Esophagus (tissue), 2 donors: Measurements from ENCODE around the gene TRAK1. TPM values are rescaled to one million over a fixed set of nuclear protein-coding genes. Genes with fewer than 3 reads are reported as not detected.

ENCODE experiments used
- H3K27ac ChIP-seq, 2 donors: one replicate each; pipeline ENCODE4 v1.5.1; 2013; ENCODE audit warnings: low read depth in 2 of 2, mild to moderate bottlenecking in 2 of 2, inconsistent platforms in 1 of 2, low read length in 1 of 2, moderate library complexity in 1 of 2
- H3K27me3 ChIP-seq, 2 donors: one replicate each; pipeline ENCODE4 v1.6.1; 2013; ENCODE audit warnings: low read length in 2 of 2, control low read depth in 1 of 2, mild to moderate bottlenecking in 1 of 2; ENCODE audit not compliant: insufficient read depth in 2 of 2, control insufficient read depth in 1 of 2
- H3K36me3 ChIP-seq, 2 donors: one replicate each; pipeline ENCODE4 v1.6.1; 2013; ENCODE audit warnings: low read length in 1 of 2; ENCODE audit not compliant: control insufficient read depth in 2 of 2, insufficient read depth in 2 of 2
- H3K4me1 ChIP-seq, 2 donors: one replicate each; pipeline ENCODE4 v1.6.1; 2013; ENCODE audit warnings: low read length in 1 of 2; ENCODE audit not compliant: control insufficient read depth in 2 of 2, insufficient read depth in 2 of 2
- H3K4me3 ChIP-seq, 2 donors: one replicate each; pipeline ENCODE4 v1.5.1; 2013; ENCODE audit warnings: low read length in 2 of 2, mild to moderate bottlenecking in 2 of 2, low read depth in 1 of 2, moderate library complexity in 1 of 2
- H3K9me3 ChIP-seq, 2 donors: one replicate each; pipeline ENCODE4 v1.6.1; 2013; ENCODE audit warnings: mild to moderate bottlenecking in 2 of 2, low read depth in 1 of 2, low read length in 1 of 2, moderate library complexity in 1 of 2; ENCODE audit not compliant: control insufficient read depth in 2 of 2, insufficient read depth in 1 of 2
- whole genome bisulfite sequencing, 2 donors: extraction: QIAGEN DNeasy Blood & Tissue Kit; methylation state at CpG; one replicate each; pipeline ENCODE4 v1.1.7; 2013; 5-methylcytosine and 5-hydroxymethylcytosine counted together
- polyA plus RNA-seq, 2 donors: library from polyadenylated mRNA; stranded (reverse); fragments of 200-250 nt; gene quantifications; one replicate each; pipeline ENCODE4 v1.2.3, GENCODE V29; 2013
- donor health status: healthy with polysubstance abuse.
- donor health status: Bipolar disorder and iron deficiency.

The TRAK1 gene
- polyA plus RNA-seq, 2 donors, result 12.2 to 21.4 TPM

DNA sequence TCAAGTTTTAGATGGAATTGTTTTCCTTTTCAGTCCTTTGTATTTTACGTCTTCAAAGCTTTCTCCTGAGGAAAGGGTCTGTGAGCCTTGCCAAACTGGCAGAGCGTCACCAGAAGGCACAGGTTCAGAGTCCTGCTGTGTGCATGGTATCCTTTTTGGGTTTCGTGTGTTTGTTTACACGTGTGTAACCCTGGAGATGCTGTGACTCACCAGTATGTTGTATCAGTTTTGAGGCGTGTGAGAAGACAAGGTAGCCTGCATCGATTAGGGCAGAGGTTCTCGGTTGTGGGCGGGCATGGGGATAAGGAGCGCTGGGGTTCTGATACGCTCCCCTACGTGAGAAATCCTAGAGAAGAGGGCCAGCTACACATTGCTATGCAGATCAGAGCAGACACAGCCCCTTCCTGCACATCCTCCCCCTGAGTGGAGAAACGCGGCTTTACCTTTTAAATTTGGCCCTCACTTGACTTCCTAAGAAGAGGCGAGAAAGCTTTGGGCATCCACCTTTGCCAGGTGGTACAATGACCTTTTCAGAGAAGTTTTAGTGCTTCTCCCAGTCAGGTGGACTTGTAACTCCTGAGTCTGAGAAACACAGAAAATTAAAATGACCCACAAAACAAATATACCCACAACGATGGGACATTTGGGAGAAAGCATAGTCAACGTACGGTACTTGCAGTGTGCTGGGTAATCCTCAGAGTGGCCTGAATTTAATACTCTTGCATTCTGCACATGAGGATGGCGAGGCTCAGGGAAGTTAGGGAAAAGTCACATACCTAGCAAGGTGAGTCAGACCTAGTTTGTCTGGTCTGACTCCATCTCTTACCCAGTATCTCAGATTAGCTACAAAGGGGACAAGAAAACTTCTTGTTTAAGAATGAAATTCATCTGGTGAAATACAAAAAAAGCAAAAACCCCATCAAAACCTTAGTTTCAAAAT lies 38.1 kb downstream of the TRAK1 start:
- 44 to 49% methylated on average over 18 of the region's 18 CpGs for WGBS, 2 donors
- peak overlapping the region; percentile 83 to 89 for H3K27ac ChIP-seq
- no peaks in the 10 kb centered on the region for H3K27me3 ChIP-seq

DNA sequence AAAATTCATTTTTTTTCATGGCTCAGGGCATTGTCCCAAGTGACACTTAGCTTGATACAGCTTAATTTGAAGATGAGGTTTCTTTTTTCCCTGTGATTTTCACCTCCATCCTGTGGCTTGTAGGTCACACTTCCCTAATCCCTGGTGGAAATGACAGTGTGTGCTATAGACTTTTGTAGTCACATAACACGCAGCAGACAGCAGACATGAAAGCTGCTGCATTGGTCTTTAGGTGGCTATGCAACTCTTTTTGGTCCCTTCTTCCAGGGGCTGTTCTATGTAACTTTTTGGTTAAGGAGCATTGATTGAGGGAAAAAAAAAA lies 38.8 kb downstream of the TRAK1 start:
- Histone ChIP-seq H3K27me3 (no peaks in the 10 kb centered on the region), H3K36me3 (peaks cover 2 to 5% of the 10 kb centered on the region in 2 donors), H3K4me1 (peaks cover 0 to 4% of the 10 kb centered on the region in 2 donors), H3K4me3 (no peak overlapping the region), H3K27ac (peak overlapping the region; percentile 48 to 63), H3K9me3 (no peaks in the 10 kb centered on the region)
- 68 to 90% methylated on average over 1 of the region's 1 CpG for WGBS, 2 donors

More for the DNA sequence above, 38.1 kb downstream of the TRAK1 start:
- peaks cover 0 to 2% of the 10 kb centered on the region in 2 donors for H3K4me1 ChIP-seq
- no peak overlapping the region for H3K4me3 ChIP-seq
- H3K36me3 ChIP-seq, result peaks cover 2 to 5% of the 10 kb centered on the region in 2 donors
- H3K9me3 ChIP-seq, result no peaks in the 10 kb centered on the region

DNA sequence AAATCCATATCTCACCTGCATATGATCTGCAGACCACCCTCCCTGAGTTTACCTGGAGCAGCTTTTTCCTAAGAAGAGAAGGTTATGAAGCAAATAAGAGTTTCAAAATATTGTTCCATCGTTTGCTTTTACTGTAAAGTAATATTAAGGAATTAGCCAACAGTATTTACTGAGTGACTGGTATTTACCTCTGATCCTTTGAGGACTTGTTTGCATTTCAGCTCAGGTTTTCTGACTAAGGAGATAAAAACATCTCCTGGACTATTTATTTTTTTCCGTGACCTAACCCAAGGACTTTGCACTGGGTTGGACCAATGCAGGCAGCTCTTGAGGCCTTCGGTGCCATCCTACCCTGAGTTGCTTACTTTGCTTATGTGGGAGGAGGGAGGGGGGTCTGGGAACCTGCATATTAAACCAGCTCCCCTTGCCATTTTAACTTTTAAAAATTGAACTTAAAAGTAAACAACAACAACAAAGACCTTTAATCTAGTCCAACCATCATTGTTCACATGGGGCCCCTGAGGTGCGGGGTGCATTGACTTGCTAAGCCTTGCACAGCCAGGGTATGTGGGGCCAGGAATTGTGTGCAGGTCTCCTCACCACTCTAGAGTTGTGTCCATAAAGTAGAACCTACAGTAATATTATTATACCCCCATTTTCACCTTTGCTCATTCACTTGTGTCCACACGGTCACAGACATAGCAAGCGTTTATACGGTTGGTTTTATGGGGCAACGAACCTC lies 39.3 kb downstream of the TRAK1 start:
- Histone ChIP-seq H3K36me3 (peaks cover 2 to 5% of the 10 kb centered on the region in 2 donors), H3K4me1 (peaks cover 0 to 4% of the 10 kb centered on the region in 2 donors), H3K27ac (peak overlapping the region in 1 of 2 donors; percentile 63), H3K9me3 (no peaks in the 10 kb centered on the region), H3K4me3 (no peak overlapping the region), H3K27me3 (no peaks in the 10 kb centered on the region)
- WGBS, 2 donors, result 81 to 89% methylated on average over 8 of the region's 8 CpGs

DNA sequence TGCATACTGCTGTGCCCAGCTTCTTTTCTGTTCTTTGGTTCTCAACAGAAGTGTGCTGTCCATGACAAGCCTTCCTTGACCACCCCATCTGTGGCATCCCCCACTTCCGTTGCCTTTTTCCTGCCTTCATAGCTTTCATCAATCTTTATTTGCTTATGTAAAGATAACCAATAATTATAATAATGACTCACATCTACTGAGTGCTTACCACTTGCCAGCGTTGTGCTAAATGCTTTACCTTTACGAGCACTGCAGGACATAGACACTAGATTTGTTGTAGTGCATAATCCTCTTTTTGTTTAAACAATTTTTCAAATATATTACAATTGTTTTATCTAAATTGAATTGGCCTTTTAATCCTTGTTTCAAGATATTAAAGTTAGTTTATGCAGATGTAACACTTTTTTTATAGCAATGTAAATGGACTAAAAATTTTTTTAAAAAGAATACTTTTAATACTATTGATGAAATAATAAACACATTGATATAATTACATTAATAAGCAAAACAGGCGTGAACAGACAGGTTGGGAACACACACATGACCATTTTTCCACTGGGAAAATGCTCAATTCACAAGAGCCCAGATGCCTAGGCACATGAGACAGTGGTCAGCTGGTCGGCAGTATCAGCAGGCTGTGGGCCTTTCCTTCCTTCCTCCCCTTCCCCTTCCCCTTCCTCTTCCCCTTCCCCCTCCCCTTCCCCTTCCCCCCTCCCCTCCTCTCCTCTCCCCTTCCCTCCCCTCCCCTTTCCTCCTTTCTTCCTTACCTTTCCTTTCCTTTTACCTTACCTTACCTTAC lies 42.5 kb downstream of the TRAK1 start:
- Histone ChIP-seq H3K9me3 (no peaks in the 10 kb centered on the region), H3K36me3 (peaks cover 0 to 2% of the 10 kb centered on the region in 2 donors), H3K27me3 (no peaks in the 10 kb centered on the region), H3K27ac (peak overlapping the region in 1 of 2 donors; percentile 30), H3K4me1 (peaks cover 0 to 4% of the 10 kb centered on the region in 2 donors), H3K4me3 (no peak overlapping the region)
- WGBS, 2 donors, result 66 to 71% methylated on average over 5 of the region's 5 CpGs

DNA sequence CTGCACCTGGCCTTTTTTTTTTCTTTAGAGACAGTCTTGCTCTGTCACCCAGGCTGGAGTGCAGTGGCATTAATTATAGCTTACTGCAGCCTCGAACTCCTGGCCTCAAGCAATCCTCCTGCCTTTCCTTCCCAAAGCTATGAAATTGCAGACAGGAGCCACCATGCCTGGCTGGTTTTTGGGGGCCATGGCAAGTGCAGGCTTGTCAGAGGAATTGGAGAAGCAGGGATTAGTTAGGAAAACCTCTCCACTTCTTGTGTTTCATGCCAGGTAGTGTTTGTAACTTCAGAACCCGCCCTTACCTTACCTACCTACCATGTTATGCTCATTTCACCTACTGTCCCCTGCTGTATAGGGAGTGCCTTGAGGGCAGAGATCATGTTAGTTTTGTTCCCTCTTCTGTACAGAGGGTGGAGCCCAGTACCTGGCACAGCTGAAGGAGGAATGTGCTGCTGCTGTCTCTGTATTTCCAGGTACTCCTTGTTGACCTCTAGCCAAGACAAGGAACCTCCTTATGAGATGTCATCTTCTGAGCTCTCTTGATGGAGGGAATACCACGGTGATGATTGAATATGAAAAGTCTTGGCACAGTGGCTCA lies 43.8 kb downstream of the TRAK1 start:
- H3K36me3 ChIP-seq, result peaks cover 2 to 4% of the 10 kb centered on the region in 2 donors
- WGBS, 2 donors, result 48 to 60% methylated on average over 3 of the region's 3 CpGs
- H3K9me3 ChIP-seq, result no peaks in the 10 kb centered on the region
- H3K4me3 ChIP-seq, result no peak overlapping the region
- peak overlapping the region; percentile 68 to 77 for H3K27ac ChIP-seq
- no peaks in the 10 kb centered on the region for H3K27me3 ChIP-seq
- peaks cover 0 to 2% of the 10 kb centered on the region in 2 donors for H3K4me1 ChIP-seq

DNA sequence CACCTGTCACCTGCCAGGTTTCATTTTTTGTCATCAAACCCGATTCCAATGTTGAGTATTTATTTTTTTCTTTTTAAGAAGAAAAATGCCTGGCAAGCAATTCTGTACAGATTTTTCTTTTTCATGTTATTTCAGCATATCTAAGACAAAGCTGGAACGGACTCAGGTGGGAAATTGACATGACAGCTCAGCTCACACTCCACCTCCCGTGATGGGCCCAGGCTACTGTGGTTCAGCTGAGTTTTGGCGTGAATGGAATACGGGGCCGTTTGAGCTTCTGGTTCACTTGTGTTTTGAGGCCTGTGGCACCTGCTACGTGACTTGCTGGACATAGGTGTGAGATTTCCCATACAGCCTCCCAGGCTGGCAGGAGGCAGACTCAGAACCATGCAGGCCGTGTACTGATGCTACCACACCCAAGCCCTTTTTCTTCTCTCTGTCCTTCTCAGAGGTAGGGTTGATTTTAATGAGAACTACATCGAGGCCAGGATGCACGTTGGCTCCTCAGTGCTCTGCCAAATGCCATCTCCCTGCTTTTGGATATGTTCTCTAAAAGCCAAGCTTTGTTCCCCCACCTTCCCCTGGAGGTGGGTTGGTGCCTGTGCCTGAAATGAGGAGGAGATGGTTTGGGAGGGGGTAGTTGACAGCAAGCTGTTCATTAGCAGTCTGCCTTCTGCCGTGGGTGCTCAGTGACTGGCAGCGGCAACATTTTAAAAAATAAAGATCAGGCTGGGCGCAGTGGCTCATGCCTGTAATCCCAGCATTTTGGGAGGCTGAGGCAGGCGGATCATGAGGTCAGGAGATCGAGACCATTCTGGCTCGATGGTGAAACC lies 48.7 kb downstream of the TRAK1 start:
- no peak overlapping the region for H3K4me3 ChIP-seq
- H3K27me3 ChIP-seq, result no peaks in the 10 kb centered on the region
- no peak overlapping the region for H3K27ac ChIP-seq
- peaks cover 0 to 5% of the 10 kb centered on the region in 2 donors for H3K36me3 ChIP-seq
- H3K9me3 ChIP-seq, result no peaks in the 10 kb centered on the region
- H3K4me1 ChIP-seq, result peaks cover 0 to 1% of the 10 kb centered on the region in 2 donors
- WGBS, 2 donors, result 89 to 92% methylated on average over 16 of the region's 16 CpGs

DNA sequence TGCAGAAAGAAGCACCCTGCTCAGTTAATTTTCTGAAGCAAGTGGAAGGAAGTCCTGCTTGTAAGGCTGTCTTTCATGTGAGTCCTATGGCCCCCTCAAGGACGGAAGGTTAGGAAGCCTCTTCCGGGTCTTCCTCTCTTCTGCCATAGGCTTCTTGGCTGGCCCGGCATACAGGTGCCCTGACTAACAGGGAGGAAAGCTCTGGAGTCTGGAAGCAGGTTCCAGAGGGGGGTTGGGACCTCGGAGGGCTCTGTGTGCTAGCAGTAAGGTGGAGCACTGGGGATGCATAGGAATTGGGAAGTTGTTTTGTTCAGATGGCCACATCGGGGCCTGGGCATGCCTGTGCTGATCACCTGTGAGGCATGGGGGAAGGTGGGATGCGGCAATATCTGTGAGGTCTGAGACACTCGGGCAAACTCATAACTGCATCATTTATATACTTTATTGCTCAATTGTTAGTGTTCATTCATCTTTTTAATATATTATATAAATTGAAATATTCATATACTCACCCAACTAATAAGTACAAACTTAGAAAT lies 49.6 kb downstream of the TRAK1 start:
- Histone ChIP-seq H3K27ac (no peak overlapping the region), H3K9me3 (no peaks in the 10 kb centered on the region), H3K4me3 (no peak overlapping the region), H3K36me3 (peaks cover 0 to 5% of the 10 kb centered on the region in 2 donors), H3K27me3 (no peaks in the 10 kb centered on the region), H3K4me1 (no peaks in the 10 kb centered on the region)
- 77 to 81% methylated on average over 7 of the region's 7 CpGs for WGBS, 2 donors

DNA sequence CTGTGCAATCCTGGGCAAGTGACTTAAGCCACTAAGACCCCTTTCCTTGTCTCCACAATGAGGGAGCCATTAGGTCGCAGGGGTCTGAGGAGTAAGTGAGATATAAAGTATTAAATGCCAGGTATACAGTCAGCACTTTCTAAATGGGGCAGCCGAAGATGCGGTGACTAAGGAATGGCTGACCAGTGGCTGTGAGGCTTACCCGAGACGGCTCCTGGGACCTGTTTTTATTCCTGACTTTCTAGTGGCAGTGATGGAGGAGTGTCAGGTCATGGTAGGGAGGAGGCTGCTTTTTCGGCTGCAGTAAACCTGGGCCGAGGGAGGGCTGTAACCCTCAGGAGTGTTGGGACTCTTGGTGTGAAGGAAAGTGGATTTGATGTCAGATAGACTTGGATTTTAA lies 52.3 kb downstream of the TRAK1 start:
- Histone ChIP-seq H3K9me3 (no peaks in the 10 kb centered on the region), H3K4me1 (peaks cover 0 to 1% of the 10 kb centered on the region in 2 donors), H3K36me3 (peaks cover 0 to 5% of the 10 kb centered on the region in 2 donors), H3K27me3 (no peaks in the 10 kb centered on the region), H3K27ac (no peak overlapping the region), H3K4me3 (no peak overlapping the region)
- WGBS, 2 donors, result 80 to 83% methylated on average over 7 of the region's 7 CpGs
